GM12873 (cell line): ENCODE measurements around the gene TMEM258.
A peak's percentile ranks its signal among the peaks of the same experiment; 100 is the strongest.

Experiments used
- TF ChIP-seq, protein P1 (sequence below): IDR thresholded peaks from 2 replicates; pipeline ENCODE4 v1.5.1; 2012; ENCODE audit warnings: low read depth, mild to moderate bottlenecking, moderate library complexity, low read length, control low read depth; ENCODE audit not compliant: insufficient read depth; ENCODE audit errors: missing control alignments

TMEM258 gene

DNA sequence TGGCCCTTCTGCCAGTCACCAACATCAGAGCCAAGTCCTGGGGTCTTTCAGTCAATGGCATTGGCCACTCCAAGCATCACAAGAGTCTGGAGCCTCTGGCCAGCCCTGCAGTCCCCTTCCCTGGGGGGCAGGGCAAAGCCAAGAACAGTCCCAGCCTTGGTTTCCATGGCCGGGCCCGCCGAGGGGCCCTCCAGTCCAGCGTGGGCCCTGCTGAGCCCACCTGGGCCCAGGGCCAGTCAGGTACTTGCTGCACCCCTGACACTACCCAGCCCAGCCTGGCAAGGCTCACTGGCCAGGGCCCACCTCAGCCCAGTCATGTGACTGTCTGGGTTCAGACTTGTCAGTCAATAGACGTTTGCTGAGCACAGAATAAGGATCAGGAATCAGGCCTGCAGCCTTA lies 10.8 kb downstream of the TMEM258 start:
- TF ChIP-seq, protein P1, sequence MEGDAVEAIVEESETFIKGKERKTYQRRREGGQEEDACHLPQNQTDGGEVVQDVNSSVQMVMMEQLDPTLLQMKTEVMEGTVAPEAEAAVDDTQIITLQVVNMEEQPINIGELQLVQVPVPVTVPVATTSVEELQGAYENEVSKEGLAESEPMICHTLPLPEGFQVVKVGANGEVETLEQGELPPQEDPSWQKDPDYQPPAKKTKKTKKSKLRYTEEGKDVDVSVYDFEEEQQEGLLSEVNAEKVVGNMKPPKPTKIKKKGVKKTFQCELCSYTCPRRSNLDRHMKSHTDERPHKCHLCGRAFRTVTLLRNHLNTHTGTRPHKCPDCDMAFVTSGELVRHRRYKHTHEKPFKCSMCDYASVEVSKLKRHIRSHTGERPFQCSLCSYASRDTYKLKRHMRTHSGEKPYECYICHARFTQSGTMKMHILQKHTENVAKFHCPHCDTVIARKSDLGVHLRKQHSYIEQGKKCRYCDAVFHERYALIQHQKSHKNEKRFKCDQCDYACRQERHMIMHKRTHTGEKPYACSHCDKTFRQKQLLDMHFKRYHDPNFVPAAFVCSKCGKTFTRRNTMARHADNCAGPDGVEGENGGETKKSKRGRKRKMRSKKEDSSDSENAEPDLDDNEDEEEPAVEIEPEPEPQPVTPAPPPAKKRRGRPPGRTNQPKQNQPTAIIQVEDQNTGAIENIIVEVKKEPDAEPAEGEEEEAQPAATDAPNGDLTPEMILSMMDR = no peak

- TF ChIP-seq, protein P1 = no peak
Measured at GRCh38 chr11:61780581-61781162, 11.7 kb downstream of the TMEM258 start.

DNA sequence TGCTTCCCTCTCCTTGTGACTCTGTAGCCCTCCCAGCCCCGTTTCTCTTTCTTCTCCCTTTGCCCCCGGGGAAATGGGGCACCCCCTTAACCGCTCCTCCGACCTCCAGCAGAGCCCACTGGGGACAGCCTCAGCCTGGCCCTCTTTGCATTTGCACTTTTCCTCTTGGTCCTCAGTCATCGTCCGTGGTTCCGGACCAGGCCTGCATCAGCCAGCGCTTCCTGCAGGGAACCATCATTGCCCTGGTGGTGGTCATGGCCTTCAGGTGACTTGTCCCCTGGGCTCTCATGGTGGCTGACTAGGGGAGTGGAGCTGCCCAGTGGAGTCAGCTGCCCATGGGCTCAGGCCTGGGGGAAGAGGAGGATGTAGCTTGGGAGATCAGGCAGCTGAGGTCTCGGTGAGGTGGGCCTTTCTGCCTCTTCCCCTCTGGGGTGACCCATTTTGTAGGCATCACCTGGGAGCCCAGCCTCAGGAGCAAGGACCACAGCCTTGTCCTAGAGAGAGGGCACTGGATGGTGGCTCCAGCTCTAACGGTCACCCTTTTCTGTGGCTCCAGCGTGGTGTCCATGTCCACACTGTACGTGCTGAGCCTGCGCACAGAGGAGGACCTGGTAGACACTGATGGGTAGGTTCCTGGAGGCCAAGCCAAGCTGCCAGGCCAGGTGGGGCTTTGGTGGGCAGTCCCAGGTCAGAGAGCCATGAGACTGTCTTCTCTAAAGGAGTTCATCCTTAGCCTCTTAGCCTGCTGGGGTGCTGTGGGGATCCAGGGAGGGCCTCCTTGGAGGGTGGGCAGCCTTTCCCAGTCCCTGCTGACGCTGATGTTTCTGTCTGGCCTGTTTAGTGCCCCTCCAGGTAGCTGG lies 12.5 kb downstream of the TMEM258 start:
- TF ChIP-seq, protein P1 = no peak

- TF ChIP-seq, protein P1 = no peak
Measured at GRCh38 chr11:61778920-61779650, 13.3 kb downstream of the TMEM258 start.

GRCh38 chr11:61778357-61778886 lies 14.0 kb downstream of the TMEM258 start:
- TF ChIP-seq, protein P1 = no peak

GRCh38 chr11:61777234-61778090 lies 14.9 kb downstream of the TMEM258 start:
- TF ChIP-seq, protein P1 = peak; percentile 27
